MG63 (cell line): Measurements from ENCODE around the gene SNTB2. TPM values are rescaled to one million over a fixed set of nuclear protein-coding genes. Genes with fewer than 3 reads are reported as not detected.
A peak's percentile ranks its signal among the peaks of the same experiment; 100 is the strongest.

Experiments used
- DNase-seq: peaks from one replicate; pipeline ENCODE4 v3.0.0-alpha.2; 2020
- H3K27me3 ChIP-seq: fragments of 250-450 bp; sonication (Bioruptor Pico); 2 replicates; pipeline ENCODE4 v1.5.1; 2020; ENCODE audit warnings: mild to moderate bottlenecking, moderate library complexity
- H3K36me3 ChIP-seq: fragments of 250-450 bp; sonication (Bioruptor Pico); 2 replicates; pipeline ENCODE4 v1.5.1; 2020; ENCODE audit warnings: mild to moderate bottlenecking, moderate library complexity
- H3K4me3 ChIP-seq: fragments of 250-450 bp; sonication (Bioruptor Pico); 2 replicates; pipeline ENCODE4 v1.5.1; 2020; ENCODE audit warnings: mild to moderate bottlenecking, moderate library complexity
- H3K9me3 ChIP-seq: fragments of 250-450 bp; sonication (Bioruptor Pico); 2 replicates; pipeline ENCODE4 v1.5.1; 2020; ENCODE audit warnings: mild to moderate bottlenecking, moderate library complexity
- total RNA-seq: library from RNA; depleted of rRNA; stranded (reverse); fragments of >200 nt; shearing (Covaris generic); gene quantifications from 2 replicates; pipeline ENCODE4 v1.2.3, GENCODE V29; 2014; ENCODE audit warnings: low replicate concordance

SNTB2 gene
- total RNA-seq, 1 experiment from 2014 or later: 13.1 TPM

DNA sequence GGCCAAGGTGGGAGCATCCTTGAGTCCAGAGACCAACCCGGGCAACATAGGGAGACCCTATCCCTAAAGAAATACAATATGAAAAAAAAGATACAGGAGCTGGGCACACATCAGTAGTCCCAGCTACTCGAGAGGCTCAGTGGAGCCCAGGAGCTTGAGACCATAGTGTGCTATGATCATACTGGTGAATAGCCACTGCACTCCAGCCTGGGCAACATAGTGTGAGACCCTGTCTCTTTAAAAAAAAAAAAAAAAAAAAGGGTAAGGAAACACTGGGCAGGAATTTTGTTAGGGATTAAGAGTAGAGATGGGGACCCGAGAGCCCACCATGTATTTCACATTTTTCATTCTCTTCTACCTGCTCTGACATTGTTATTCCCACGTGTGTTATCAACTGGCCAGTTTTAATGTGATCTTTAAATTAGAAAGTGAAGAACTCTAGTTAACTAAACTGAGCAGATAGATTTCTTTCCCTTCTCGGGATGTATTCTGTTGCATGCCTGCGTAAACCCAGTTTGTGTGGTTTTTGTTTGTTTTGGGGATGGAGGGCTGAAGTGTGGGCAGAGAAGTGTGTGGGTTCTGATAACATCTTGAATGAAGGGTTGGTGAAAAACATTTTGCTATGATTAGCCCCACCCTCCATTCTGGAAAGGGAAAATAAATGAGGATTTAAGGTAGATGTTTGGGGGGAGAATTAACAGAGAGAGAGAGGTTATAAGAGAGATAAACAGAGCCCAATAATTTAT is 17.2 kb upstream of the SNTB2 start:
- no peak for DNase-seq

DNA sequence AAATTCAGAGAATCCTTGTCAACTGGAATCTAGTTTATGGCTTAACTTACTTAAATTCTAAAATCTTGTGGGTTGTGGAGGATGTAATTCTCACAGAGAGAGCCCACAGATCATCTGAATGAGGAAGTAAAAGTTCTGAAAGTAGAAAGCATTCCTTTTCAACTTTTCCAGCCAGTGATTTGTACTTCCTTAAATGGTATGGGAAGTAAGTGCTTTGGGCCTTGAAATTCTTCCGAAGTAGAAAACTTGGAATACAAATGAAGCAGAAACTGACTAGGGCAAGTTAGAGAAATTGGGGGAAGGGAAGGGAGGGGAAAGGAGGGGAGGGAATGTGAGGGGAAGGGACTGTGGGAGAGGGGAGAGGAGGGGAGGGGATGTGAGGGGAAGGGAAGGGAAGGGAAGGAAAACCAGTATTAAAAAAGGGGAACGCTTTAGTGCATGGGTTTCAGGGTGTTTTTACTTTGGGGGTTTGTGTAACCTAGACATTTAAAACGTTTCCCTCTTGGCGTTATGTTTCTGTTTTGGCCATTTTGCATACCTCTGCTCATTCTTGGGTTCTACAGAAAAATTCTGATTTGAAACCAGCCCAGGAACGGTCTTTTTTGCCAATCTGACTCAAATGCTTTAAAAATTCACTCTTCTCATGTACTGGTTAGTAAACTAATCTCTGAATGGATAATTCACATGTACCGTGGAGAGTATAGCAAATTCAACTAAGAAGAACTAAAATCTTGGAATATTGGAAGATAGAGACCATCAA is 15.5 kb upstream of the SNTB2 start:
- DNase-seq: no peak
- Histone ChIP-seq H3K36me3 (peaks cover 19% of the 10 kb centered on the region), H3K27me3 (no peaks in the 10 kb centered on the region), H3K4me3 (no peak overlapping the region), H3K9me3 (no peaks in the 10 kb centered on the region)

More for the DNA sequence above, 17.2 kb upstream of the SNTB2 start:
- Histone ChIP-seq H3K27me3 (no peaks in the 10 kb centered on the region), H3K36me3 (peaks cover 27% of the 10 kb centered on the region), H3K9me3 (no peaks in the 10 kb centered on the region), H3K4me3 (no peak overlapping the region)

DNA sequence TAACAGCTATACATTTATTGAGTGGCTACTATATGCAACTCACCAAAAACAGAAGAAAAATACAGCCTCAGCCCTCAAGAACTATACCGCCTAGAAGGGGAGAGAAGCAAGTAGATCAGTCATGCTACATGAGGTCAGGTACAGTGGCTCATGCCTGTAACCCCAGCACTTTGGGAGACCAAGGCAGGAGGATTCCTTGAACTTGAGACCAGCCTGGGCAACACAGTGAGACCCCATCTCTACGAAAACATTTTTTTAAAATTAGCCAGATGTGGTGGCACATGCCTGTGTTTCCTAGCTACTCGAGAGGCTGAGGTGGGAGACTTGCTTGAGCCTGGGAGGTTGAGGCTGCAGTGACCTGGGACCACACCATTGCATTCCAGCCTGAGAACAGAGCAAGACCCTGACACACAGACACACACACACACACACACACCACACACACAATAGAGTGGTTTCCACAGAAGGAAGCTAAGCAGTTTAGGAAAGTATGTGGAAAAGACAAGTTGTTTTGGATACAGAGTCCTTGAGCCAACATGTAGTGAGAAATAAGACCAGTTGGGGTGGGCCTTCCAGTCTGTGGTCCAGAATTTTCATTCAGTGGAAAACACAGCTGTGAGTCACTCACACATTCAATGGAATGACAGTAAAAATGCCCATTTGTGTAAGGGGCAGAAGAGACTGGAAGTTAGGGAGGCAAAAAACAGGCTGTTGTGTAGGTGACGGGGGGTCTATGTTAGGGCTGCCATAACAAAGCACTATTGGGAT is 10.7 kb upstream of the SNTB2 start:
- no peak for DNase-seq
- Histone ChIP-seq H3K27me3 (no peaks in the 10 kb centered on the region), H3K36me3 (no peaks in the 10 kb centered on the region), H3K9me3 (no peaks in the 10 kb centered on the region), H3K4me3 (no peak overlapping the region)

DNA sequence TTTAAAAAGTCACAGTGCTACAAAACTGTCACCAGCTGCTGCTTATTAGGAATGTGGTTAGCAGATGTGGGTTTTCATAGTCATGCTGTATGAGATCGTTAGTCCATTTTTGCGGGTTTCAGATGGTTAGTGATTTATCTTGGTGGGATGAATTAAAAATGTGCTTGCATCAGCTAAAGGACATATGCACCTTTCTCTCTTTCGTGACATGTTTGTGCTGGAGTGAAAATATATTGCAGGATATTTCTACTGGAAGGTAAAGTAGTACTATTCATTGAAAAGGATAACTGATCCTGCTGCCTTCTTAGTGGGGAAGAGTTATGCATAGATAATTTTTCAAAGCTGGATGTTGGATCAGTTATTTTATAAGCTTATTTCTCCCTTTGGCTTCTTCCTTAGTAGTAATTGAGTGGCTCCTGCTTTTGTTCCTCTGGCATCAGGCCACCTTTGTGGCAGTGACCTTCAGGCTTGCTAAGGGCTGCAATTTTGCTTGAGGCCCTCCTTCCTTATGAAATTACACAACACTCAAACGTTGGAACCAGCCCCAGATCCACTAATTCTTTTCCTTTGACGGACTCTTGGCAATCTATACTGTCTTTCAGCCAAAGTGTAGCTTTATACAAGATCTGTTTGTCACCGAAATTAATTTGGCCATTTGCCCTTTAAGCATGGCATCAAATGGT is 7.5 kb upstream of the SNTB2 start:
- DNase-seq: peak; percentile 68
- Histone ChIP-seq H3K9me3 (no peaks in the 10 kb centered on the region), H3K36me3 (no peaks in the 10 kb centered on the region), H3K4me3 (no peak overlapping the region), H3K27me3 (no peaks in the 10 kb centered on the region)

- Histone ChIP-seq H3K9me3 (no peaks in the 10 kb centered on the region), H3K4me3 (no peak overlapping the region), H3K27me3 (no peaks in the 10 kb centered on the region), H3K36me3 (no peaks in the 10 kb centered on the region)
- no peak for DNase-seq
Measured at GRCh38 chr16:69180011-69180338, 7.0 kb upstream of the SNTB2 start.

- no peaks in the 10 kb centered on the region; the same call in 1 of the 2 replicates for H3K36me3 ChIP-seq
- no peak for DNase-seq
- H3K27me3 ChIP-seq: no peaks in the 10 kb centered on the region
- no peaks in the 10 kb centered on the region for H3K9me3 ChIP-seq
- no peak overlapping the region for H3K4me3 ChIP-seq
Measured at GRCh38 chr16:69182730-69183416, 4.1 kb upstream of the SNTB2 start.

GRCh38 chr16:69187446-69188235 is 677 bp downstream of the SNTB2 start:
- Histone ChIP-seq H3K4me3 (peak overlapping the region; percentile 61), H3K27me3 (no peaks in the 10 kb centered on the region), H3K9me3 (no peaks in the 10 kb centered on the region), H3K36me3 (peaks cover 5% of the 10 kb centered on the region)
- DNase-seq: peak; percentile 47

- H3K4me3 ChIP-seq: peak overlapping the region; percentile 61
- H3K27me3 ChIP-seq: no peaks in the 10 kb centered on the region
- no peaks in the 10 kb centered on the region for H3K9me3 ChIP-seq
- H3K36me3 ChIP-seq: peaks cover 5% of the 10 kb centered on the region
- DNase-seq: no peak
Measured at GRCh38 chr16:69188236-69188549, 1.2 kb downstream of the SNTB2 start.

GRCh38 chr16:69188716-69189115 is 1.8 kb downstream of the SNTB2 start:
- H3K4me3 ChIP-seq: peak overlapping the region; percentile 61
- H3K27me3 ChIP-seq: no peaks in the 10 kb centered on the region
- H3K9me3 ChIP-seq: no peaks in the 10 kb centered on the region
- DNase-seq: peak; percentile 45
- H3K36me3 ChIP-seq: peaks cover 5% of the 10 kb centered on the region

- Histone ChIP-seq H3K9me3 (no peaks in the 10 kb centered on the region), H3K27me3 (no peaks in the 10 kb centered on the region), H3K36me3 (peaks cover 5% of the 10 kb centered on the region), H3K4me3 (no peak overlapping the region)
- DNase-seq: no peak
Measured at GRCh38 chr16:69190046-69190588, 3.2 kb downstream of the SNTB2 start.

- H3K27me3 ChIP-seq: no peaks in the 10 kb centered on the region
- no peak overlapping the region for H3K4me3 ChIP-seq
- H3K9me3 ChIP-seq: no peaks in the 10 kb centered on the region
- no peak for DNase-seq
- H3K36me3 ChIP-seq: peaks cover 5% of the 10 kb centered on the region
Measured at GRCh38 chr16:69190598-69190997, 3.6 kb downstream of the SNTB2 start.

- no peak for DNase-seq
- Histone ChIP-seq H3K4me3 (no peak overlapping the region), H3K36me3 (peaks cover 5% of the 10 kb centered on the region), H3K9me3 (no peaks in the 10 kb centered on the region), H3K27me3 (no peaks in the 10 kb centered on the region)
Measured at GRCh38 chr16:69191136-69191535, 4.2 kb downstream of the SNTB2 start.

DNA sequence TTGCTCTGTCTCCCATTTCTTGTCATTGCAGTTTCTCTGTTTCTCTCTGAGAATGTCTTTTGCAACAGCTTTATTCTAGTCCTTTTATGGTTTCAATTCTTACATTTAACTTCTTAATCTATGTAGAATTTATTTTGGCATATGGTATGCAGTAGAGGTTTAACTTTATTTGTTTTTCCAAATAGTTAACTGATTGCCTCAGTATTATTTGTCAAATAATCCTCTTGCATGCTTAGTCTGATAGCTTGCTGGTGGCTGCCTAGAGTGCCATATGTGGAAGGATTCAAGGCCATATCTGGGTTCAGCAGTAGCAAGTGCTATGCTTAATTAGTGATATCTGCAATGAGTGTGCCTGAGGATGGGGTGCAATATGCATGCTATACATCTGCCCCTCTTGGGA is 6.9 kb downstream of the SNTB2 start:
- no peaks in the 10 kb centered on the region for H3K27me3 ChIP-seq
- peak; percentile 16 for DNase-seq
- no peak overlapping the region for H3K4me3 ChIP-seq
- H3K9me3 ChIP-seq: no peaks in the 10 kb centered on the region
- H3K36me3 ChIP-seq: peaks cover 5% of the 10 kb centered on the region; the same call in 1 of the 2 replicates

DNA sequence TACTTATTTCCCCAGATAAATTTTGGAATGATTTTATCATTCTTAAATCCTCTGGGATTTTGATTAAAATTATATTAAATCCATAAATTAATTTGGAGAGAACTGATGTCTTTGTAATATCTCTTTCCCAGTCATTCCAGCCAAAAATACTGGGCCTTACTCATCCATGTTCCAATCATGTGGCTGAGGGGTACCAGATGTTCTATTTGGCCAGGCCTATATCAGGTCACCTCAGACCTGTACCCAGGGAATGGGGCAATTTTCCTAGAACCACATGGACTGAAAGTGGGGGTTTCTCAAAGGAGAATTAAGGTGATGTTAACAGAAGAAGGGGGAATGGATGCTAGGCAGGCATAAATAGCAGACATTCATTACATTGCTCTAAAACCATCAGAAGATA is 7.5 kb downstream of the SNTB2 start:
- no peaks in the 10 kb centered on the region for H3K27me3 ChIP-seq
- H3K36me3 ChIP-seq: peaks cover 4% of the 10 kb centered on the region; the same call in 1 of the 2 replicates
- no peak overlapping the region for H3K4me3 ChIP-seq
- DNase-seq: no peak
- H3K9me3 ChIP-seq: no peaks in the 10 kb centered on the region

- no peak for DNase-seq
- no peaks in the 10 kb centered on the region for H3K36me3 ChIP-seq
- H3K4me3 ChIP-seq: no peak overlapping the region
- no peaks in the 10 kb centered on the region for H3K27me3 ChIP-seq
- H3K9me3 ChIP-seq: no peaks in the 10 kb centered on the region
Measured at GRCh38 chr16:69195369-69196029, 8.5 kb downstream of the SNTB2 start.
